Lung (tissue), 12 donors: Measurements from ENCODE around the gene LZTR1. TPM values are rescaled to one million over a fixed set of nuclear protein-coding genes. Genes with fewer than 3 reads are reported as not detected.

ENCODE experiments used
- ATAC-seq: fragments of 200-7000 bp; cut with Tn5 transposase; one replicate; pipeline ENCODE4 v1.9.1; 2020; ENCODE audit warnings: moderate number of reproducible peaks; ENCODE audit not compliant: insufficient read depth, low FRiP score
- DNase-seq, 3 donors: peaks; one replicate each; pipeline ENCODE4 v3.0.0-alpha.2; 2013 to 2017
- H3K27ac ChIP-seq, 2 donors: one replicate each; pipeline ENCODE4 v1.5.1; 2013; ENCODE audit warnings: mild to moderate bottlenecking in 2 of 2, moderate library complexity in 2 of 2, control low read depth in 1 of 2, inconsistent platforms in 1 of 2, low read depth in 1 of 2, low read length in 1 of 2
- H3K27me3 ChIP-seq, 3 donors: one replicate each; pipeline ENCODE4 v1.5.1; 2013; ENCODE audit warnings: low read length in 2 of 3; ENCODE audit not compliant: control insufficient read depth in 3 of 3, insufficient read depth in 3 of 3
- H3K36me3 ChIP-seq, 4 donors: one replicate each; pipeline ENCODE4 v1.5.1; 2013; ENCODE audit warnings: low read length in 4 of 4, mild to moderate bottlenecking in 1 of 4, moderate library complexity in 1 of 4; ENCODE audit not compliant: control insufficient read depth in 4 of 4, insufficient read depth in 4 of 4
- H3K4me1 ChIP-seq, 5 donors: one replicate each; pipeline ENCODE4 v1.5.1; 2013; ENCODE audit warnings: low read length in 5 of 5, mild to moderate bottlenecking in 2 of 5, moderate library complexity in 1 of 5; ENCODE audit not compliant: control insufficient read depth in 5 of 5, insufficient read depth in 5 of 5
- H3K4me3 ChIP-seq: one replicate; pipeline ENCODE4 v1.5.1; 2013; ENCODE audit warnings: mild to moderate bottlenecking, control low read depth, moderate library complexity
- H3K9ac ChIP-seq, 2 donors: one replicate each; pipeline ENCODE4 v1.5.1; 2013; ENCODE audit warnings: low read length in 2 of 2, control low read depth in 1 of 2; ENCODE audit not compliant: insufficient read depth in 1 of 2
- H3K9me3 ChIP-seq, 4 donors: one replicate each; pipeline ENCODE4 v1.5.1; 2013; ENCODE audit warnings: low read length in 3 of 4, mild to moderate bottlenecking in 1 of 4, moderate library complexity in 1 of 4; ENCODE audit not compliant: control insufficient read depth in 4 of 4, insufficient read depth in 3 of 4
- WGBS, 2 donors: extraction: QIAGEN DNeasy Blood & Tissue Kit; methylation state at CpG; one replicate each; pipeline ENCODE4 v1.1.7; 2013; 5-methylcytosine and 5-hydroxymethylcytosine counted together
- polyA plus RNA-seq, 2 donors: library from polyadenylated mRNA; stranded (reverse); fragments of 200-250 nt; gene quantifications; one replicate each; pipeline ENCODE4 v1.2.1, GENCODE V29; 2013
- total RNA-seq, 2 donors: library from RNA; depleted of rRNA in 1 of 2; stranded (reverse); fragments of >200 nt in 1 of 2; gene quantifications; one replicate each; pipeline ENCODE4 v1.2.1, GENCODE V29; 2014 to 2021
- TF ChIP-seq, protein P1 (sequence below): IDR thresholded peaks from 2 replicates; pipeline ENCODE4 v1.5.1; 2012; ENCODE audit warnings: mild to moderate bottlenecking; ENCODE audit errors: control extremely low read depth, extremely low read depth
- donor health status: control.
- donor health status: control.
- donor health status: Bipolar disorder and iron deficiency.
- donor health status: healthy.
- donor health status: DM: yes; HTN: yes; CAD: no.

The LZTR1 gene
- total and polyA plus RNA-seq, 4 donors = 33.8 to 64.9 (median 44.9) TPM

DNA sequence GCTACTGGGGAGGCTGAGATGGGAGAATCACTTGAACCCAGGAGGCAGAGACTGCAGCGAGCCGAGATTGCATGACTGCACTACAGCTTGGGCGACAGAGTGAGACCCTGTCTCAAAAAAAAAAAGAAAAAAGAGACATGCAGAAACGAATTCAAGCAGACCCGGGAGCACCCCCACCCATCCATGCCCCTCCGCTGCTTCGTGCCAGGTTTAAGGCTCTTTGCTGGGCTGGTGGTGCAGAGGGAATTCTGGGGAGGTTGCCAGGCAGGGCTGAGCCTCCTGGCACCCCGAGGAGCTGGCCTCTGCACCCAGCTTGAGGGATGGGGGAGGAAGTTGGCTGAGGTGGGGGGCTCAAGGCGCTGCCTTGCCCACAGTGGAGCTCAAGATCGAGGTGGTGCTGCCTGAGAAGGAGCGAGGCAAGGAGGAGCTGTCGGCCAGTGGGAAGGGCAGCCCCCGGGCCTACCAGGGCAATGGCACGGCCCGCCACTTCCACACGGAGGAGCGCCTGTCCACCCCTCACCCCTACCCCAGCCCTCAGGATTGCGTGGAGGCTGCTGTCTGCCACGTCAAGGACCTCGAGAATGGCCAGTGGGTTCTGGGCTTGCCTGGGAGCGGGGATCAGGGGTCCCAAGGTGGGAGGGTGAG, 9.0 kb upstream of the LZTR1 start:
- TF ChIP-seq, protein P1, sequence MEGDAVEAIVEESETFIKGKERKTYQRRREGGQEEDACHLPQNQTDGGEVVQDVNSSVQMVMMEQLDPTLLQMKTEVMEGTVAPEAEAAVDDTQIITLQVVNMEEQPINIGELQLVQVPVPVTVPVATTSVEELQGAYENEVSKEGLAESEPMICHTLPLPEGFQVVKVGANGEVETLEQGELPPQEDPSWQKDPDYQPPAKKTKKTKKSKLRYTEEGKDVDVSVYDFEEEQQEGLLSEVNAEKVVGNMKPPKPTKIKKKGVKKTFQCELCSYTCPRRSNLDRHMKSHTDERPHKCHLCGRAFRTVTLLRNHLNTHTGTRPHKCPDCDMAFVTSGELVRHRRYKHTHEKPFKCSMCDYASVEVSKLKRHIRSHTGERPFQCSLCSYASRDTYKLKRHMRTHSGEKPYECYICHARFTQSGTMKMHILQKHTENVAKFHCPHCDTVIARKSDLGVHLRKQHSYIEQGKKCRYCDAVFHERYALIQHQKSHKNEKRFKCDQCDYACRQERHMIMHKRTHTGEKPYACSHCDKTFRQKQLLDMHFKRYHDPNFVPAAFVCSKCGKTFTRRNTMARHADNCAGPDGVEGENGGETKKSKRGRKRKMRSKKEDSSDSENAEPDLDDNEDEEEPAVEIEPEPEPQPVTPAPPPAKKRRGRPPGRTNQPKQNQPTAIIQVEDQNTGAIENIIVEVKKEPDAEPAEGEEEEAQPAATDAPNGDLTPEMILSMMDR = no peak
- ATAC-seq = no peak
- Histone ChIP-seq H3K27me3 (no peaks in the 10 kb centered on the region), H3K4me3 (no peak overlapping the region), H3K4me1 (peaks cover 0 to 3% (median 0%) of the 10 kb centered on the region in 5 donors), H3K9ac (no peak overlapping the region), H3K9me3 (no peaks in the 10 kb centered on the region), H3K36me3 (no peaks in the 10 kb centered on the region), H3K27ac (no peak overlapping the region)
- WGBS, 2 donors = 74 to 78% methylated on average over 20 to 21 of the region's 21 CpGs
- no peak for DNase-seq

DNA sequence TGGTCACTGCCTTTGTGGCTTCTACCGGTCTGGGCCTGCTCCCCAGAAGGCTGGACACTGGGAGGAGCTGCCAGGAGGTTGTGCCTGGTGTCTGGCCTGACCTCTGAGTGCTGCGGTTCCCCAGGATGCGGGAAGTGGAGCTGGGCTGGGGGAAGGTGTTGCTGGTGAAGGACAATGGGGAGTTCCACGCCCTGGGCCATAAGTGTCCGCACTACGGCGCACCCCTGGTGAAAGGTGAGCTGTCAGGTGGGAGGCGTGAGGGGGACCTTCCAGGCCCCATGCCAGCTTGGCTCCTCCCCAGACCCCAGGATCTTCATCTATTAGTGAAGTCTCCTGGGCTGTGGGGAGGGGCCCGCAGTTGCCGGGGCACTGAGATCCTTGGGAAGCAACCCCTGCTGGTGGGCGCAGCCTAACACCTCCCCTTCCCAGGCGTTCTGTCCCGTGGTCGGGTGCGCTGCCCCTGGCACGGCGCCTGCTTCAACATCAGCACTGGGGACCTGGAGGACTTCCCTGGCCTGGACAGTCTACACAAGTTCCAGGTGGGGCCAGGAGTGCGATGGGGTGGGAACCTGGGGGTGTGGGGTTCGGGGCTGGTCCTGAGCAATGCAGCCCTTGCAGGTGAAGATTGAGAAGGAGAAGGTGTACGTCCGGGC, 8.3 kb upstream of the LZTR1 start:
- DNase-seq (no peak), ATAC-seq (peak; percentile 15)
- TF ChIP-seq, protein P1 = no peak
- no peak overlapping the region for H3K27ac ChIP-seq
- H3K9me3 ChIP-seq = peaks cover 0 to 3% (median 0%) of the 10 kb centered on the region in 4 donors
- 62 to 77% methylated on average over 21 of the region's 21 CpGs for WGBS, 2 donors
- no peaks in the 10 kb centered on the region for H3K36me3 ChIP-seq
- no peak overlapping the region for H3K9ac ChIP-seq
- no peaks in the 10 kb centered on the region for H3K4me1 ChIP-seq
- no peak overlapping the region for H3K4me3 ChIP-seq
- peaks cover 0 to 2% (median 0%) of the 10 kb centered on the region in 3 donors for H3K27me3 ChIP-seq

DNA sequence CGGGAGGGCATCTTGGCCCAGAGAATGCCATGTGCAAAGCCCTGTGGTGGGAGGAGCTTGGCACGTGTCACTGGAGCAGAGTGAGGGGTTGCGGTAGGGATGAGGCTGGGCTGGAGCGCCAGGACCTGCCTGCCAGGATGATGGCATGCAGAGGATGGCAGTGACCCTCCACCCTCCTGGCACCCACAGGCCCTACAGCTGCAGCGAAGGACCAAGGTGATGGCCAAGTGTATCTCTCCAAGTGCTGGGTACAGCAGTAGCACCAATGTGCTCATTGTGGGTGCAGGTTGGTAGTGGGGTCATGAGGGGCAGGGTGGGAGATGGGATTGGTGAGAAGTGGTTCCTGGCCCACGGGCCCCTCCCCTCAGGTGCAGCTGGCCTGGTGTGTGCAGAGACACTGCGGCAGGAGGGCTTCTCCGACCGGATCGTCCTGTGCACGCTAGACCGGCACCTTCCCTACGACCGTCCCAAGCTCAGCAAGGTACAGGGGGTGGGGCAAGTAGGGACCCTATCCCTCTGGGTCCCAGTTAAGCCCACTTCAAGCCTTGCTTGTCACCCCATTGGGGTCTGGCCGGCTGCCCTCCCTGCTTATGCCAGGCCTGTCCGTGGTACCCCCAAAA, 7.7 kb upstream of the LZTR1 start:
- TF ChIP-seq, protein P1 = no peak
- no peak for ATAC-seq
- WGBS, 2 donors = 81 to 87% methylated on average over 16 of the region's 16 CpGs
- Histone ChIP-seq H3K4me3 (no peak overlapping the region), H3K9me3 (peaks cover 0 to 3% (median 0%) of the 10 kb centered on the region in 4 donors), H3K9ac (no peak overlapping the region), H3K27me3 (peaks cover 0 to 3% (median 0%) of the 10 kb centered on the region in 3 donors), H3K27ac (no peak overlapping the region), H3K36me3 (no peaks in the 10 kb centered on the region), H3K4me1 (peaks cover 0 to under 1% (median 0%) of the 10 kb centered on the region in 5 donors)
- no peak for DNase-seq
